CD4-positive, CD25-positive, alpha-beta regulatory T cell (primary cell): Measurements from ENCODE around the gene COP1. TPM values are rescaled to one million over a fixed set of nuclear protein-coding genes. Genes with fewer than 3 reads are reported as not detected.

ENCODE experiments used
- ATAC-seq, 2 donors: fragments of 150-1000 bp; cut with Tn5 transposase; one replicate each; pipeline ENCODE4 v1.10.0; 2021; ENCODE audit warnings: low read depth in 2 of 2, moderate number of reproducible peaks in 2 of 2, moderate library complexity in 1 of 2
- DNase-seq, 3 donors: peaks; one replicate each; pipeline versions ENCODE4 v3.0.0 to v3.0.0-alpha.2; 2012 to 2022; ENCODE audit warnings: mixed read lengths in 1 of 3
- H3K27ac ChIP-seq: one replicate; pipeline ENCODE4 v1.7.0; 2013; ENCODE audit warnings: mild to moderate bottlenecking, low read length; ENCODE audit not compliant: insufficient read depth, poor library complexity, severe bottlenecking
- H3K27me3 ChIP-seq: one replicate; pipeline ENCODE4 v1.7.0; 2013; ENCODE audit warnings: low read length; ENCODE audit not compliant: control insufficient read depth, insufficient read depth
- H3K36me3 ChIP-seq: one replicate; pipeline ENCODE4 v1.7.0; 2013; ENCODE audit warnings: mild to moderate bottlenecking, low read length, moderate library complexity; ENCODE audit not compliant: control insufficient read depth, insufficient read depth
- H3K4me1 ChIP-seq: 2 replicates; pipeline ENCODE4 v1.7.0; 2013; ENCODE audit warnings: mild to moderate bottlenecking, low read length; ENCODE audit not compliant: insufficient read depth, control insufficient read depth, poor library complexity, severe bottlenecking
- H3K4me3 ChIP-seq: one replicate; pipeline ENCODE4 v1.7.0; 2013; ENCODE audit warnings: low read depth, mild to moderate bottlenecking, low read length, moderate library complexity
- H3K9me3 ChIP-seq, 2 experiments: 1 replicate in 1 of 2; 2 replicates in 1 of 2; pipeline ENCODE4 v1.7.0; 2013; ENCODE audit warnings: low read length in 2 of 2, mild to moderate bottlenecking in 1 of 2, moderate library complexity in 1 of 2; ENCODE audit not compliant: control insufficient read depth in 2 of 2
- H3K27ac Mint-ChIP-seq, 3 donors: one replicate each; pipeline ENCODE4 v1.8.0; 2020 to 2022; ENCODE audit warnings: mild to moderate bottlenecking in 3 of 3, mixed read lengths in 3 of 3, moderate library complexity in 2 of 3
- H3K27me3 Mint-ChIP-seq: one replicate; pipeline ENCODE4 v1.8.0; 2022; ENCODE audit warnings: mild to moderate bottlenecking, mixed read lengths
- H3K36me3 Mint-ChIP-seq: one replicate; pipeline ENCODE4 v1.8.0; 2020; ENCODE audit warnings: mixed read lengths
- H3K4me1 Mint-ChIP-seq, 4 donors: one replicate each; pipeline ENCODE4 v1.8.0; 2020 to 2022; ENCODE audit warnings: mixed read lengths in 4 of 4, mild to moderate bottlenecking in 1 of 4
- H3K4me3 Mint-ChIP-seq, 4 donors: one replicate each; pipeline ENCODE4 v1.8.0; 2020 to 2022; ENCODE audit warnings: mild to moderate bottlenecking in 4 of 4, mixed read lengths in 4 of 4, moderate library complexity in 3 of 4
- H3K9me3 Mint-ChIP-seq, 7 donors: one replicate each; pipeline ENCODE4 v1.8.0; 2020 to 2022; ENCODE audit warnings: mixed read lengths in 7 of 7, mild to moderate bottlenecking in 3 of 7, moderate library complexity in 2 of 7
- polyA plus RNA-seq, 4 donors: library from polyadenylated mRNA; unstranded; fragments of 300-500 nt; fragmentation: Illumina TruSeq; gene quantifications; one replicate each; pipeline ENCODE4 v1.2.3, GENCODE V29; 2021
- total RNA-seq: library from RNA; stranded (reverse); gene quantifications from one replicate; pipeline ENCODE4 v1.2.3, GENCODE V29; 2022

The COP1 gene
- total and polyA plus RNA-seq, 5 donors from 2014 or later = 37.7 to 53.9 (median 42.0) TPM

DNA sequence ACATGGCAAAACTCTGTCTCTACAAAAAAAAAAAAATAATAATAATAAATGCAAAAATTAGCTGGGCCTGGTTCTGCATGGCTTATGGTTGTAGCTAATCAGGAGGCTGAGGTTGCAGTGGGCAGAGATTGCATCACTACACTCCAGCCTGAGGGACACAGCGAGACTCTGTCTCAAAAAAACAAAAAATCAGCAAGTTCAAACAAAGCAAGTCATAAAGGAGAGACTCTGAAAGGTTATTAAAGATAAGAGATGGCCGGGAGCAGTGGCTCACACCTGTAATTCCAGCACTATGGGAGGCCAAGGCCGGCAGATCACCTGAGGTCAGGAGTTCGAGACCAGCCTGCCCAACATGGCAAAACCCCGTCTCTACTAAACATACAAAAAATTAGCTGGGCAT is 28.8 kb downstream of the COP1 start:
- peaks cover 9% of the 10 kb centered on the region for H3K4me1 ChIP-seq
- H3K36me3 Mint-ChIP-seq = peaks cover 42% of the 10 kb centered on the region
- H3K36me3 ChIP-seq = peaks cover 33% of the 10 kb centered on the region
- H3K27me3 Mint-ChIP-seq = no peaks in the 10 kb centered on the region
- no peaks in the 10 kb centered on the region for H3K9me3 ChIP-seq
- H3K4me1 Mint-ChIP-seq = peaks cover 27 to 61% (median 53%) of the 10 kb centered on the region in 4 donors
- ATAC-seq (no peak), DNase-seq (no peak)
- H3K4me3 ChIP-seq = no peak overlapping the region
- H3K27ac ChIP-seq = no peak overlapping the region
- no peaks in the 10 kb centered on the region for H3K27me3 ChIP-seq
- peak overlapping the region in 1 of 3 donors; percentile 12 for H3K27ac Mint-ChIP-seq
- peak overlapping the region in 1 of 4 donors; percentile 50 for H3K4me3 Mint-ChIP-seq
- no peaks in the 10 kb centered on the region for H3K9me3 Mint-ChIP-seq

DNA sequence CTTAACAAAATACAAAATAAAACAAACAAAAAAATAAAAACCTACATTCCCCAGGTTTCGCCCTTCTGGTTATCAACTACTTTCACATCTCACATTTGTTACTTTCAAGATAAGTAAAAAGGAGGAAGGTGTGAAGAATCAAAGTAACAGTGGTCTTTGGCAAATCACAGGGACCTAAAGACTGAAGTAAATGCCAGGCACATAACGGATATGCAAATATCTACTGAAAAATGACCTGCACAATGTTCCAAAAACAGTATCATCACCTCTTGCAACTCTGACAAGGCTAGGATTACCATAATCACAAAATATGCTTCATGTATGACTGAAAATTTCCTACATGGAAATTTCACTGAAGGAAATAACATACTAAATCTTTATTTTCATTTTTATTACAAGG is 29.3 kb downstream of the COP1 start:
- H3K9me3 Mint-ChIP-seq = no peaks in the 10 kb centered on the region
- H3K36me3 ChIP-seq = peaks cover 35% of the 10 kb centered on the region
- H3K4me1 Mint-ChIP-seq = peaks cover 27 to 61% (median 52%) of the 10 kb centered on the region in 4 donors
- H3K4me3 Mint-ChIP-seq = peak overlapping the region in 2 of 4 donors; percentile 13 to 52
- H3K4me3 ChIP-seq = peak overlapping the region; percentile 46
- ATAC-seq = no peak
- DNase-seq = peak in 1 of 3 donors; percentile 24
- H3K4me1 ChIP-seq = peaks cover 9% of the 10 kb centered on the region
- H3K9me3 ChIP-seq = no peaks in the 10 kb centered on the region
- no peaks in the 10 kb centered on the region for H3K27me3 ChIP-seq
- no peak overlapping the region for H3K27ac ChIP-seq
- H3K27me3 Mint-ChIP-seq = no peaks in the 10 kb centered on the region
- peaks cover 43% of the 10 kb centered on the region for H3K36me3 Mint-ChIP-seq
- peak overlapping the region; percentile 12 to 86 (median 83) for H3K27ac Mint-ChIP-seq

- no peak overlapping the region for H3K4me3 Mint-ChIP-seq
- Histone ChIP-seq H3K4me3 (no peak overlapping the region), H3K36me3 (peaks cover 49% of the 10 kb centered on the region), H3K27me3 (no peaks in the 10 kb centered on the region), H3K4me1 (peaks cover 9% of the 10 kb centered on the region), H3K27ac (no peak overlapping the region), H3K9me3 (no peaks in the 10 kb centered on the region)
- peaks cover 56% of the 10 kb centered on the region for H3K36me3 Mint-ChIP-seq
- DNase-seq (no peak), ATAC-seq (no peak)
- H3K9me3 Mint-ChIP-seq = peaks cover 0 to 1% (median 0%) of the 10 kb centered on the region in 7 donors
- H3K27me3 Mint-ChIP-seq = no peaks in the 10 kb centered on the region
- H3K4me1 Mint-ChIP-seq = peaks cover 21 to 42% (median 42%) of the 10 kb centered on the region in 4 donors
- peak overlapping the region in 1 of 3 donors; percentile 64 for H3K27ac Mint-ChIP-seq
These were observed 33.0 kb downstream of the COP1 start for GRCh38 chr1:176174108-176174507.

DNA sequence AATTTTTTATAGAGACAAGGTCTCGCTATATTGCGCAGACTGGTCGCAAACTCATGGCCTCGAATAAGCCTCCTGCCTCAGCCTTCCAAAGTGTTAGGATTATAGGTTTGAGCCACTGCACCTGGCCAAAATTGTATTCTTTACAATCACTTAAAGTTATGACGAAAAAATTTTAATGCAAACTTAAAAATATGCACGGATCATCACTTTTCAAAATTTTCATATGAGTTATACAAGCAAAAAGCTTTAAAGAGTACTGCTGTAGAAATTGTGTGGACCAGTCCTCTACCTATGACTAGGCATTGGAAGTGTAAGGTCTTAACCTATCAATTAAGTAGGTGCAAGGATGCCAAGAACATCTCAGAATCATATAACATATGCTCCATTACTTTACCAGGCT is 34.9 kb downstream of the COP1 start:
- Mint-ChIP-seq H3K4me1 (peaks cover 22 to 38% (median 37%) of the 10 kb centered on the region in 4 donors), H3K4me3 (no peak overlapping the region), H3K27me3 (no peaks in the 10 kb centered on the region), H3K27ac (peak overlapping the region in 1 of 3 donors; percentile 23), H3K36me3 (peaks cover 55% of the 10 kb centered on the region), H3K9me3 (peaks cover 0 to 1% (median 0%) of the 10 kb centered on the region in 7 donors)
- H3K4me1 ChIP-seq = no peaks in the 10 kb centered on the region
- DNase-seq = no peak
- no peak for ATAC-seq
- no peaks in the 10 kb centered on the region for H3K27me3 ChIP-seq
- peaks cover 49% of the 10 kb centered on the region for H3K36me3 ChIP-seq
- no peak overlapping the region for H3K4me3 ChIP-seq
- H3K9me3 ChIP-seq = no peaks in the 10 kb centered on the region
- no peak overlapping the region for H3K27ac ChIP-seq

DNA sequence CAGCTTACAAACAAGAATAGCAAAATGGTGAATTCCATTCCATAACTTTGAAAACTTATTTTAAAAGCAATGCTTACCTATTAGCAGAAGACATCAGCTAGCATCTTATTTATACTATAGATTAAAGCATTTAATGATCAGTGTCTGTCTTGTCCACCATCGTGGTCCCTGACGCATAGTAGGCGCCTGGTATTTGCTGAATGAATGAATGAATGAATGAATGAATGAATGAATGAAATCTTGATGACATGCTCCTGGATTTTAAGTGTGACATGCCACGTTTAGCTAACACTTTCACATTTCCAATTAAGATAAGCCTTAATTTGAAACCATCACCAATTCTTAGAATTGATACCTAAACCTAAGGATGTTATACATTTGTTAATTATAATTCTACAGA is 39.9 kb downstream of the COP1 start:
- Mint-ChIP-seq H3K27me3 (no peaks in the 10 kb centered on the region), H3K4me3 (no peak overlapping the region), H3K27ac (no peak overlapping the region), H3K4me1 (peaks cover 26 to 44% (median 29%) of the 10 kb centered on the region in 4 donors), H3K36me3 (peaks cover 56% of the 10 kb centered on the region), H3K9me3 (peaks cover 0 to 1% (median 0%) of the 10 kb centered on the region in 7 donors)
- no peaks in the 10 kb centered on the region for H3K9me3 ChIP-seq
- H3K4me3 ChIP-seq = no peak overlapping the region
- DNase-seq (no peak), ATAC-seq (no peak)
- H3K27me3 ChIP-seq = no peaks in the 10 kb centered on the region
- no peaks in the 10 kb centered on the region for H3K4me1 ChIP-seq
- peaks cover 27% of the 10 kb centered on the region for H3K36me3 ChIP-seq
- no peak overlapping the region for H3K27ac ChIP-seq

- no peak overlapping the region for H3K27ac Mint-ChIP-seq
- H3K36me3 Mint-ChIP-seq = peaks cover 53% of the 10 kb centered on the region
- no peaks in the 10 kb centered on the region for H3K27me3 ChIP-seq
- H3K9me3 Mint-ChIP-seq = peaks cover 0 to 1% (median 0%) of the 10 kb centered on the region in 7 donors
- H3K4me1 Mint-ChIP-seq = peaks cover 36 to 43% (median 41%) of the 10 kb centered on the region in 4 donors
- ATAC-seq (no peak), DNase-seq (no peak)
- H3K27me3 Mint-ChIP-seq = no peaks in the 10 kb centered on the region
- peaks cover 22% of the 10 kb centered on the region for H3K36me3 ChIP-seq
- no peak overlapping the region for H3K27ac ChIP-seq
- peaks cover 8% of the 10 kb centered on the region for H3K4me1 ChIP-seq
- no peaks in the 10 kb centered on the region for H3K9me3 ChIP-seq
- H3K4me3 Mint-ChIP-seq = no peak overlapping the region
- H3K4me3 ChIP-seq = no peak overlapping the region
These were observed 41.5 kb downstream of the COP1 start for GRCh38 chr1:176165573-176165972.

DNA sequence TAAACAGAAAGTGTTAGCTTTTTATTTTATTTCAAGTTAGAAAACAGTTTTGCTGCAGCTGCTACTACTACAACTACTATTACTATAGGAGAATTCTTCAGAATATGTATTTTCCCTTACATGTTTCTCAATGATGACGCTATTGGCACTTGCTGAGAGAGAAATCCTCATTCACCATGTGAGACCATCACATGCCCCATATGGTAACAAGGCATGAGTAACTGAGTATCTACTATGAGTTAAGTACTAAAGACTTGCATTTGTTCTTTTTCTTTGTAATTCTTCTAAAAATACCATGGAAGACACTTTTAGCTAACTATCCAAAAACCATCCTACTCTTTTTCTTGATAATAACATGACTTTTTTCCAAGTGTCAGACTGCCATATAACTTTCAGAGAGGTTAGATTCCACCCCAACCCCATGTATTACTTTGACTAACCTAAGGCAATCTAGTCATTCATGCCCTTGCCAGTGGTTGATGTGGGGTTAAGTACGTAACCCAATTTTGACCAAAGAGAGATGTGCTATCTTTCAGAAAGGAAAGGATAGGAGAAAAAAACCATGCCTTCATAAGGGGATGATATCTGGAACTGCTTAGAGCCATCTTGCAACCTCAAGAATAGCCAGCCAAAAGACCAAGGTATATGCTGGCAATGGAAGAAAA is 42.9 kb downstream of the COP1 start:
- no peaks in the 10 kb centered on the region for H3K27me3 ChIP-seq
- peaks cover 10% of the 10 kb centered on the region for H3K4me1 ChIP-seq
- peaks cover 19% of the 10 kb centered on the region for H3K36me3 ChIP-seq
- no peak overlapping the region for H3K4me3 ChIP-seq
- H3K27ac Mint-ChIP-seq = no peak overlapping the region
- H3K9me3 Mint-ChIP-seq = peaks cover 0 to 1% (median 0%) of the 10 kb centered on the region in 7 donors
- peaks cover 55% of the 10 kb centered on the region for H3K36me3 Mint-ChIP-seq
- no peaks in the 10 kb centered on the region for H3K27me3 Mint-ChIP-seq
- H3K4me1 Mint-ChIP-seq = peaks cover 39 to 51% (median 47%) of the 10 kb centered on the region in 4 donors
- H3K9me3 ChIP-seq = peaks cover 0 to under 1% of the 10 kb centered on the region in 2 experiments
- H3K4me3 Mint-ChIP-seq = no peak overlapping the region
- no peak overlapping the region for H3K27ac ChIP-seq
- ATAC-seq (no peak), DNase-seq (no peak)

DNA sequence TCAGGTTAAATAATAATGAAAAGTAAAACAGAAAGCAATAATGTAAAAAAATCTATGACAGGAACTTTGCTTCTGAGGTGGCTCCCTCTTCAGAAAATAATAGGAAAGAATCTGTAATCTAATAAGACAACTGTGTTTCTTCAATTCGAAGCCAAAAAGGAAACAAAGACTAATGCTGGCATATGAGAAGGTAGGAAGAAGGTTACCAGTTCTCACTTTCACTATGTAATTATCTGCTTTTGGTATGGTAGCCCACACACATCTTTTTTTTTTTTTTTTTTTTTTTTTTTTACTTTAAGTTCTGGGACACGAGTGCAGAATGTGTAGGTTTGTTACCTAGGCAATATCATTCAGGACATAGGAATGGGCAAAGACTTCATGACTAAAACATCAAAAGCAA is 47.1 kb downstream of the COP1 start:
- Histone ChIP-seq H3K27me3 (no peaks in the 10 kb centered on the region), H3K27ac (no peak overlapping the region), H3K4me1 (peaks cover 10% of the 10 kb centered on the region), H3K9me3 (peaks cover 16 to 17% of the 10 kb centered on the region in 2 experiments), H3K36me3 (peaks cover 43% of the 10 kb centered on the region), H3K4me3 (no peak overlapping the region)
- Mint-ChIP-seq H3K9me3 (peaks cover 0 to 15% (median 7%) of the 10 kb centered on the region in 7 donors), H3K36me3 (peaks cover 72% of the 10 kb centered on the region), H3K27ac (peak overlapping the region in 2 of 3 donors; percentile 9 to 71), H3K27me3 (no peaks in the 10 kb centered on the region), H3K4me1 (peaks cover 35 to 56% (median 43%) of the 10 kb centered on the region in 4 donors), H3K4me3 (peak overlapping the region in 3 of 4 donors; percentile 37 to 84 (median 56))
- DNase-seq (peak in 1 of 3 donors; percentile 38), ATAC-seq (no peak)
